A673 (cell line): Measurements from ENCODE around the gene DLG2. TPM values are rescaled to one million over a fixed set of nuclear protein-coding genes. Genes with fewer than 3 reads are reported as not detected.

Experiments used
- BruUV-seq: library from RNA; stranded (reverse); fragments of 400-500 nt; replicated peaks from 2 replicates; lab custom pipeline; 2021; lab: Mats Ljungman, UMichigan
- CTCF ChIA-PET: fragments of 300-600 bp; sonication (Branson Sonifier 250); formaldehyde crosslinking; loops from one replicate; lab custom pipeline; 2022; ENCODE audit warnings: antibody characterized with exemption; lab: Charles Lee
- POLR2A ChIA-PET: fragments of 300-600 bp; sonication (Branson Sonifier 250); formaldehyde crosslinking; loops from one replicate; lab custom pipeline; 2022; ENCODE audit warnings: antibody characterized with exemption; ENCODE audit not compliant: low non-redundant PET; lab: Charles Lee
- DNase-seq: peaks from one replicate; pipeline ENCODE4 v3.0.0-alpha.2; 2015; ENCODE audit warnings: low spot score
- H3K27ac ChIP-seq: fragments of 200-600 bp; sonication (generic); 2 replicates; pipeline ENCODE4 v1.5.1; 2016; ENCODE audit warnings: mixed run types, low read depth, mild to moderate bottlenecking, mixed read lengths, antibody characterized with exemption, low read length; ENCODE audit not compliant: poor library complexity, severe bottlenecking
- H3K27me3 ChIP-seq: fragments of 200-600 bp; sonication (generic); replicated peaks from 2 replicates; pipeline ENCODE4 v1.6.1; 2017; ENCODE audit warnings: mixed run types, low read depth, mild to moderate bottlenecking, mixed read lengths, antibody characterized with exemption, low read length; ENCODE audit not compliant: insufficient read depth, poor library complexity
- H3K36me3 ChIP-seq: fragments of 200-600 bp; sonication (generic); 2 replicates; pipeline ENCODE4 v1.6.1; 2016; ENCODE audit warnings: mixed run types, mild to moderate bottlenecking, mixed read lengths, antibody characterized with exemption, low read length; ENCODE audit not compliant: insufficient read depth, poor library complexity, severe bottlenecking
- H3K4me1 ChIP-seq: fragments of 200-600 bp; sonication (generic); 2 replicates; pipeline ENCODE4 v1.6.1; 2017; ENCODE audit warnings: mixed run types, mild to moderate bottlenecking, mixed read lengths, antibody characterized with exemption, low read length; ENCODE audit not compliant: insufficient read depth, poor library complexity, severe bottlenecking
- H3K4me3 ChIP-seq: fragments of 200-600 bp; sonication (generic); 2 replicates; pipeline ENCODE4 v1.5.1; 2016; ENCODE audit warnings: low read depth, mixed run types, mild to moderate bottlenecking, mixed read lengths, low read length; ENCODE audit not compliant: poor library complexity, severe bottlenecking
- H3K9me3 ChIP-seq: fragments of 200-600 bp; sonication (generic); 2 replicates; pipeline ENCODE4 v1.6.1; 2016; ENCODE audit warnings: mixed run types, low read depth, mild to moderate bottlenecking, mixed read lengths, antibody characterized with exemption, low read length; ENCODE audit not compliant: poor library complexity, severe bottlenecking
- EZH2 ChIP-seq: fragments of 200-600 bp; sonication (generic); IDR thresholded peaks from 2 replicates; pipeline ENCODE4 v1.6.1; 2017; ENCODE audit warnings: borderline replicate concordance, low read depth, mild to moderate bottlenecking, mixed read lengths, antibody characterized with exemption, low read length; ENCODE audit not compliant: poor library complexity, severe bottlenecking
- intact Hi-C: fragments of 100-400 bp; cut with micrococcal nuclease; formaldehyde crosslinking; loops from one replicate; pipeline ENCODE4 v1.10.0; 2022; ENCODE audit not compliant: unreplicated experiment
- total RNA-seq: library from RNA; stranded (reverse); gene quantifications from 2 replicates; pipeline ENCODE4 v1.2.3, GENCODE V29; 2021
- TF ChIP-seq, protein P1 (sequence below): fragments of 300-800, 200-600 bp; sonication (generic); conservative IDR thresholded peaks from 2 replicates; pipeline ENCODE4 v1.5.1; 2017; ENCODE audit warnings: low read depth, mild to moderate bottlenecking, antibody characterized with exemption, low read length, moderate library complexity, mixed read lengths

The DLG2 gene
- total RNA-seq, 1 experiment from 2014 or later: 277 TPM

DNA sequence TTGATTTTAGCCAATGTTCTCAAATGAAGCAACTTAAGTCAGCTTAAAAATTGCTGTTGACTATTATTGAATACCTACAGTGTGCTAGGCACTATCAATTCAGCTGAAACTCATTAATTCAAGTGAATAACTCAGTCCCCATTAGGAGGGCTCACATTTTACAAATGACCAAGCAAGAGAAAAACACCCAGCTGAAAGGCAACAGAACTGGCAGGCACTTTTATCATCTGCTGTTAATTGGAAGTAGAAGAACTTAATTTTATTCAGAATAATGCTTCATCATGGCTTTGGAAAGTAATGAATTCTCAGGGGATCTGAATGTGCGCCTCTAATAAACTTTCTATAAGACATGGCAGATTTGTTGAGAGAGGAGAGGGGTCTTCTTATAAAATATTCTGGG lies 1066.9 kb downstream of the DLG2 start:
- no peaks in the 10 kb centered on the region for H3K36me3 ChIP-seq
- ChIA-PET POLR2A (no interaction called here), CTCF (no interaction called here)
- no peaks in the 10 kb centered on the region for H3K27me3 ChIP-seq
- BruUV-seq: no TSS peak
- no peak overlapping the region for H3K4me3 ChIP-seq
- DNase-seq: no peak
- H3K27ac ChIP-seq: no peak overlapping the region
- intact Hi-C loops: loop anchor here (2.0 kb wide), 1 partner anchor 1031 kb away; no protein-coding TSS in a partner anchor
- H3K4me1 ChIP-seq: no peaks in the 10 kb centered on the region
- TF ChIP-seq, protein P1, sequence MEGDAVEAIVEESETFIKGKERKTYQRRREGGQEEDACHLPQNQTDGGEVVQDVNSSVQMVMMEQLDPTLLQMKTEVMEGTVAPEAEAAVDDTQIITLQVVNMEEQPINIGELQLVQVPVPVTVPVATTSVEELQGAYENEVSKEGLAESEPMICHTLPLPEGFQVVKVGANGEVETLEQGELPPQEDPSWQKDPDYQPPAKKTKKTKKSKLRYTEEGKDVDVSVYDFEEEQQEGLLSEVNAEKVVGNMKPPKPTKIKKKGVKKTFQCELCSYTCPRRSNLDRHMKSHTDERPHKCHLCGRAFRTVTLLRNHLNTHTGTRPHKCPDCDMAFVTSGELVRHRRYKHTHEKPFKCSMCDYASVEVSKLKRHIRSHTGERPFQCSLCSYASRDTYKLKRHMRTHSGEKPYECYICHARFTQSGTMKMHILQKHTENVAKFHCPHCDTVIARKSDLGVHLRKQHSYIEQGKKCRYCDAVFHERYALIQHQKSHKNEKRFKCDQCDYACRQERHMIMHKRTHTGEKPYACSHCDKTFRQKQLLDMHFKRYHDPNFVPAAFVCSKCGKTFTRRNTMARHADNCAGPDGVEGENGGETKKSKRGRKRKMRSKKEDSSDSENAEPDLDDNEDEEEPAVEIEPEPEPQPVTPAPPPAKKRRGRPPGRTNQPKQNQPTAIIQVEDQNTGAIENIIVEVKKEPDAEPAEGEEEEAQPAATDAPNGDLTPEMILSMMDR: no peak
- no peak for TF ChIP-seq EZH2
- H3K9me3 ChIP-seq: no peaks in the 10 kb centered on the region

DNA sequence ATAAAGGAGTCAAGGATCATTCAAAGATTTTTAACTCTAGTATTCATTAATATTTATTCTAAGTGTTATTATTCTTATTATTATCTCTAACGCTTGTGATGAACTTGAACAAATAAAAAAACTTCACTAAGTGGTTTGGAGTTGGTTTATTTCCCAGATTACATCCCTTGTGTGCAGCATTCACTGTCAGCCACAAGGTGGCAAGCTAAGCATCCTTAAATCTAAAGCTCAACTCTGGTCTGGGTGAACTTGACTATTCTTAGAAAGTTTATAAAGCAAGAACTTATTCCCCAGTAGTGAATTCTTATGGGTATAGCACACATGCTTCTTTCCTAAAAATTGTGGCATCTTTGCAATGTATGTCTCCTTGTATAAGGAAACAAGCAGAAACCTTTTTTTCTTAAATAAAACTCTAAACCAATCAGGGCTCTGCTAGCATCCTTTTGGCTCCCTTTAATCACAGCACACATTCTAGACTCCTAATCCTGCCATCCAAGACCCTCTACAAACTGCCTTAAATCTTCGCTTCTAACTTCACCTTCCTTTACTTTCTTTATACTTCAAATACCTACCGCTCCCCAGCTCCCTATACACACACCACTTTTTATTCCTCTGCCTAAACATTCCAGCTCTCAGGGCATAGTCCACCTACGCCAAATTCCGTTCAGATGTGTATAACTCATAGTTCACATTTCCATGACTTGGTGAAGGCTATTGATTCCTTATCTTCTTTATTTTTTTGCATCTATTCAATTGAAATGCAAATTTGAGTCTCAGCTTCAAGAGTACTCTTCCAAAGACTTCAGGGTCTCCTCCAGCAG lies 1068.8 kb downstream of the DLG2 start:
- Histone ChIP-seq H3K4me1 (no peaks in the 10 kb centered on the region), H3K27me3 (no peaks in the 10 kb centered on the region), H3K36me3 (no peaks in the 10 kb centered on the region), H3K27ac (no peak overlapping the region), H3K9me3 (no peaks in the 10 kb centered on the region), H3K4me3 (no peak overlapping the region)
- ChIA-PET POLR2A (no interaction called here), CTCF (interaction anchor here (0.5 to 1.6 kb wide), 7 partner anchors 8 to 1032 kb away, joined by 3 to 8 read pairs (median 4); no protein-coding TSS in a partner anchor)
- intact Hi-C loops: loop anchor here (2.0 kb wide), 1 partner anchor 157 kb away; no protein-coding TSS in a partner anchor
- BruUV-seq: no TSS peak
- peak; percentile 68 for DNase-seq
- TF ChIP-seq, protein P1: peak; percentile 93
- no peak for TF ChIP-seq EZH2

DNA sequence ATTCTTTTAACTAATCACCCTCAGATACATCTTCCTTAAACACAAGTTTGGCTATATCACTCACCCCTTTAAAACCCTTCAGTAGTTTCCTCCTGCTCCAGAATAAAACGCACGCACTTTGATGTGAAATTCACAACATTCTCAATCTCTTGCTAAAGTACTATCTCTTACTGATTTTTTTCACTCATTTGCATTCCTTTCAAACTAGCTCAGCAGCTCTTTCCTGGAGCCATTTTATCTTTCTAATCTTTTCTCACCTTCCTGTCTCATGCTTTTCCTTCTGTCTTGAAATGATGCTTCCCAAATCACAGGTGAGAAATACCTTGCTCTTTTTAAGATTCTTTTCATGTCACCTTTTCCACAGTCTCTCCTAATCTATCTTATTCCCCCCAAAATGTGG lies 1074.4 kb downstream of the DLG2 start:
- CTCF ChIA-PET: no interaction called here
- H3K27ac ChIP-seq: no peak overlapping the region

More for the DNA sequence above, 1074.4 kb downstream of the DLG2 start:
- H3K27me3 ChIP-seq: no peaks in the 10 kb centered on the region
- H3K9me3 ChIP-seq: no peaks in the 10 kb centered on the region
- no TSS peak for BruUV-seq
- TF ChIP-seq, protein P1: no peak
- no peak for TF ChIP-seq EZH2
- intact Hi-C loops: no loop called here
- H3K4me1 ChIP-seq: no peaks in the 10 kb centered on the region
- no peak for DNase-seq
- POLR2A ChIA-PET: no interaction called here
- H3K36me3 ChIP-seq: no peaks in the 10 kb centered on the region
- no peak overlapping the region for H3K4me3 ChIP-seq
